ENCODE measurements around the gene MT3. TPM values are rescaled to one million over a fixed set of nuclear protein-coding genes. Genes with fewer than 3 reads are reported as not detected.

The MT3 gene
- total and polyA plus RNA-seq, 5 donors from 2014 or later, result 1.2 TPM; not detected in 4

DNA sequence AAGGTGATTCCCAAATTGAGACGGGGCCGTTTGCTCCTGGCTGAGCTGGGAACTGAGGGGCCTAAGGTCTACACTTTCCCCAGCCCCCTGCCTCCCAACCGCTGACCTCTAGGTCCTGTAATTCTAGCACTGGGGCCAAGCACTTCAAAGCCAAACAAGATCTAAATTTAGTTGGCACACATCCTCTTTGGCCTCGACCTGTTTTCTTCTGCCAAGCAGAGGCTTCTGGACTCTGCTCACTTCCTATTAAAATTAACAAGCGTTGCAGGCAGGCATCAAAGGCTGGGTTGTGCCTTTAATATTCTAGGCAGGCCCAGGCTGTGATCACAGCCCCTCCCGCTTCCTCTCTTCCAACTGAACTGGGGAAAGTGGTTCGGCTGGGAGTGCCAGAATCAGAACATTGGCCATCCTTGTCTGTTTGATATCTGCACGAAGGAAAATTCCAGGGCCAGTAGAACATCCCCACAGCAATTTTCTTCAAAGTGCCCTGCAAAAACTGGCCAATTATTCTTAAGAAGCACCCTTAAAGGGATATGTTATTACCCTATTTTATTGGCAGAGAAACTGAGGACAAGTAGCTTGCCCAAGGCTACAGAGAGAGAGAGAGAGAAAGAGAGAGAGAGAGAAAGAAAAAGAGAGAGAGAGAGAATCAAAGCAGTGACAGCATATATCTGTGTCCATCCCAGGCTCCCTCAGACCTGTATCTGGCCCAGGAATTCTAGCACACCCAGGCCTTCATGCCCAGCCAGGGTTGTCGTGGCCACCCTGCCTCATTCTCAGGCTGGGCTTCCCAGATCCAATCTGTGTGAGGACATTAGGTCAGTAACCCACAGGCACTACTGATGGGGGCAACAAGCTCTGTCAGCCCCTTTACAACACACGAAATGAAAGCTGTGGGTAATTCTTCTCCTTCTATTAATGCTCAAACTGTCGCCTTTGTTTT lies 37.3 kb upstream of the MT3 start:
- no peak overlapping the region for H3K27ac Mint-ChIP-seq
- Histone ChIP-seq H3K36me3 (ENCODE audit: control insufficient read depth, insufficient read depth, low read length) (no peaks in the 10 kb centered on the region), H3K27ac (ENCODE audit: insufficient read depth, low read length, poor library complexity, severe bottlenecking) (no peak overlapping the region), H3K9me3 (ENCODE audit: control insufficient read depth in 2 of 2, low read length in 2 of 2) (no peaks in the 10 kb centered on the region), H3K4me1 (ENCODE audit: control insufficient read depth, insufficient read depth, low read length, poor library complexity, severe bottlenecking) (peaks cover 7% of the 10 kb centered on the region), H3K4me3 (ENCODE audit: low read depth, low read length) (no peak overlapping the region), H3K27me3 (ENCODE audit: control insufficient read depth, insufficient read depth, low read length) (no peaks in the 10 kb centered on the region)
- no peaks in the 10 kb centered on the region for H3K36me3 Mint-ChIP-seq
- no peaks in the 10 kb centered on the region for H3K9me3 Mint-ChIP-seq
- ATAC-seq (ENCODE audit: low read depth in 2 of 2) (no peak), DNase-seq (no peak)
- H3K4me3 Mint-ChIP-seq, result no peak overlapping the region
- peaks cover 47% of the 10 kb centered on the region for H3K27me3 Mint-ChIP-seq
- peaks cover 6 to 16% (median 9%) of the 10 kb centered on the region in 4 donors for H3K4me1 Mint-ChIP-seq

DNA sequence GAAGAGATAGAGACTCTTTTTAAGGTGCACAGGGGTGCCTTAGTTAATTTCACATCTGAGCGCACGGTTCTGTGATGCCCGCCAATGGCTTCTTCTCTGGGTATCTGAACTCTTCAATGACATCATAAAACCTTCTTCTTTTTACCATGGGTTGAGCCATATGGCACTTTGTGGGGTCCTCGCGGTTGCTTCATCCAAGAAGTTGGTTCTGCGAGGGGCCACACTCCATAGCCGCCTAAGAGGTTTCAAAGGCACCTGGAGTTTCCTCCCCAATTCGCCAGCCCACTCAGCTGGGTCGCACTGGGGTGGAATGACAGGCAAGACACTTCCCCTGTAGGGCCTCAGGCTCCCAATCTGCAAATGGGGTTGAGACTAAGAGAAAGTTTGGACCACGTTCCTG lies 34.9 kb upstream of the MT3 start:
- Histone ChIP-seq H3K4me3 (ENCODE audit: low read depth, low read length) (no peak overlapping the region), H3K27me3 (ENCODE audit: control insufficient read depth, insufficient read depth, low read length) (peaks cover 3% of the 10 kb centered on the region), H3K36me3 (ENCODE audit: control insufficient read depth, insufficient read depth, low read length) (no peaks in the 10 kb centered on the region), H3K9me3 (ENCODE audit: control insufficient read depth in 2 of 2, low read length in 2 of 2) (no peaks in the 10 kb centered on the region), H3K27ac (ENCODE audit: insufficient read depth, low read length, poor library complexity, severe bottlenecking) (no peak overlapping the region), H3K4me1 (ENCODE audit: control insufficient read depth, insufficient read depth, low read length, poor library complexity, severe bottlenecking) (no peaks in the 10 kb centered on the region)
- Mint-ChIP-seq H3K27me3 (peaks cover 49% of the 10 kb centered on the region), H3K4me1 (no peaks in the 10 kb centered on the region), H3K27ac (no peak overlapping the region), H3K9me3 (no peaks in the 10 kb centered on the region), H3K4me3 (no peak overlapping the region), H3K36me3 (no peaks in the 10 kb centered on the region)
- DNase-seq (no peak), ATAC-seq (ENCODE audit: low read depth in 2 of 2) (no peak)

DNA sequence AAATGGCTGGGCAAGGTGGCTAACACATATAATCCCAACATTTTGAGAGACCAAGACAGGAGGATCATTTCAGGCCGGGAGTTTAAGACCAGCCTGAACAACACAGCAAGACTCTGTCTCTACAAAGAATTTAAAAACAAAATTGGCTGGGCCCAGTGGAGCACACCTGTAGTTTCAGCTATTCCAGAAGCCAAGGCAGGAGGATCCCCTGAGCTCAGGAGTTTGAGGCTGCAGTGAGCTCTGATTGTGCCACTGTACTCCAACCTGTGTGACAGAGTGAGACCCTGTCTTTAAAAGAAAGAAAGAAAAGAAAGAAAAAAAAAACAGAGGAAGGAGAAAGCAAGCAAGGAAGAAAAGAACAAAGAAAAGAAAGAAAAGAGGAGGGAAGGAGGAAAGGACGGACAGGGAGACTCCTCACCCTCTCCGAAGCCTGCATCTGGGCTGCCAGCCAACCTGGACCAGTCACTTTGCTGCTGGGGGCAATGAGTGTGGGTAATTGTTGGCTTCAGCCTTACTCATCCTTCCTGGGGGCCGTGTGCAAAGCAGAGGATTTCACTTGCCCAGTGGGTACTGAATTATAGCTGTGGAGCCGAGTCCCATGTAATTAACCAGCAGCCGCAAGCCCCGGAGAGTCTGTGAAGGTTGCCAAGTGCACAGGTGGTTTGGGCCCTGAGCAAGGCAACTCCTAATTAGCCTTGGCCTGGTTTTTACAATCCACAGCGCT lies 31.1 kb upstream of the MT3 start:
- ATAC-seq (ENCODE audit: low read depth in 2 of 2) (no peak), DNase-seq (no peak)
- H3K27ac Mint-ChIP-seq, result no peak overlapping the region
- no peak overlapping the region for H3K4me3 Mint-ChIP-seq
- no peak overlapping the region for H3K4me3 ChIP-seq (ENCODE audit: low read depth, low read length)
- peaks cover 0 to 3% (median 0%) of the 10 kb centered on the region in 4 donors for H3K4me1 Mint-ChIP-seq
- no peaks in the 10 kb centered on the region for H3K36me3 Mint-ChIP-seq
- H3K27me3 ChIP-seq (ENCODE audit: control insufficient read depth, insufficient read depth, low read length), result peaks cover 3% of the 10 kb centered on the region
- no peaks in the 10 kb centered on the region for H3K4me1 ChIP-seq (ENCODE audit: control insufficient read depth, insufficient read depth, low read length, poor library complexity, severe bottlenecking)
- peaks cover 43% of the 10 kb centered on the region for H3K27me3 Mint-ChIP-seq
- H3K9me3 Mint-ChIP-seq, result no peaks in the 10 kb centered on the region
- no peaks in the 10 kb centered on the region for H3K36me3 ChIP-seq (ENCODE audit: control insufficient read depth, insufficient read depth, low read length)
- H3K9me3 ChIP-seq (ENCODE audit: control insufficient read depth in 2 of 2, low read length in 2 of 2), result no peaks in the 10 kb centered on the region
- no peak overlapping the region for H3K27ac ChIP-seq (ENCODE audit: insufficient read depth, low read length, poor library complexity, severe bottlenecking)

DNA sequence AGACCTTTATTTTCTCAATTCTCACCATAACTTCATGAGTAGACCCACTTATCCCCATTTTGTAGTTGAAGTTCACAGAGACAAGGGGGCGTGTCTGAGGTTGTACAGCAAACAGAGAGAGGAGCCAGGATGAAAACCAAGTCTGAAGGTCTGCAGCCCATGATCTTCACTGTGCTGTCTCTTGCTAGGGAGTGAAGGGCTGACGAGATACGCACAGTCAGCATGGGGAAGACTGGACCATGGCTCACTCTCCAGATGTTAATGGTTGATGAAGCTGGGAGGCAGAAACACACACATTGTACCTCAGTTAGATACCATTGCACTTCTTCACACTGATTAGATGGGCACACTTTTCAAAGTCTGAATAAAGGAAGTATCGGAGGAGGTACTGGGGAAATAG lies 30.2 kb upstream of the MT3 start:
- H3K9me3 ChIP-seq (ENCODE audit: control insufficient read depth in 2 of 2, low read length in 2 of 2), result no peaks in the 10 kb centered on the region
- Mint-ChIP-seq H3K36me3 (no peaks in the 10 kb centered on the region), H3K4me3 (no peak overlapping the region), H3K4me1 (peaks cover 0 to 3% (median 0%) of the 10 kb centered on the region in 4 donors), H3K9me3 (no peaks in the 10 kb centered on the region), H3K27me3 (peaks cover 43% of the 10 kb centered on the region), H3K27ac (no peak overlapping the region)
- H3K36me3 ChIP-seq (ENCODE audit: control insufficient read depth, insufficient read depth, low read length), result no peaks in the 10 kb centered on the region
- H3K4me3 ChIP-seq (ENCODE audit: low read depth, low read length), result no peak overlapping the region
- no peaks in the 10 kb centered on the region for H3K4me1 ChIP-seq (ENCODE audit: control insufficient read depth, insufficient read depth, low read length, poor library complexity, severe bottlenecking)
- DNase-seq, result no peak
- ATAC-seq (ENCODE audit: low read depth in 2 of 2), result no peak
- peaks cover 3% of the 10 kb centered on the region for H3K27me3 ChIP-seq (ENCODE audit: control insufficient read depth, insufficient read depth, low read length)
- no peak overlapping the region for H3K27ac ChIP-seq (ENCODE audit: insufficient read depth, low read length, poor library complexity, severe bottlenecking)

DNA sequence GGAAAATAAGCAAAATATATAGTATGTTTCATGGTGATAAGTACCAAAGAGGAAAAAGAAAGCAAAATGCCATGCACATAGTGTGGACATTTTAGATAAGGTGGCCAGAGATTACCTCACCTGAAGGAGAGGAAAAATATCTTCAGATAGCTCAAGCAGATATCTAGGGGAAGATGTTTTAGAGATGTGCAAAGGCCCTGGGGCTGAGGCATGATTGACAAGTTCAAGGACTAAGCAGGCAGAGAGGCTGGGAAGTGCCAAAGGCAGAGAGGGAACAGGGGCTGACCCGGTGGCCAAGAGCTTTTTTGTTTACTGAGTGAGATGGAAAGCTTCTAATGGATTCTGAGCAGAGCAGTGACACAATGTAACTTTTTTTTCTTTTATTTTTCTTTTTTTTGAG lies 28.9 kb upstream of the MT3 start:
- H3K4me3 ChIP-seq (ENCODE audit: low read depth, low read length), result no peak overlapping the region
- Mint-ChIP-seq H3K27me3 (peaks cover 38% of the 10 kb centered on the region), H3K4me3 (no peak overlapping the region), H3K9me3 (no peaks in the 10 kb centered on the region), H3K36me3 (no peaks in the 10 kb centered on the region), H3K27ac (peak overlapping the region in 1 of 3 donors; percentile 12), H3K4me1 (peaks cover 0 to 3% (median 0%) of the 10 kb centered on the region in 4 donors)
- ATAC-seq (ENCODE audit: low read depth in 2 of 2) (no peak), DNase-seq (no peak)
- H3K9me3 ChIP-seq (ENCODE audit: control insufficient read depth in 2 of 2, low read length in 2 of 2), result no peaks in the 10 kb centered on the region
- no peaks in the 10 kb centered on the region for H3K4me1 ChIP-seq (ENCODE audit: control insufficient read depth, insufficient read depth, low read length, poor library complexity, severe bottlenecking)
- peaks cover 3% of the 10 kb centered on the region for H3K27me3 ChIP-seq (ENCODE audit: control insufficient read depth, insufficient read depth, low read length)
- no peaks in the 10 kb centered on the region for H3K36me3 ChIP-seq (ENCODE audit: control insufficient read depth, insufficient read depth, low read length)
- H3K27ac ChIP-seq (ENCODE audit: insufficient read depth, low read length, poor library complexity, severe bottlenecking), result no peak overlapping the region

DNA sequence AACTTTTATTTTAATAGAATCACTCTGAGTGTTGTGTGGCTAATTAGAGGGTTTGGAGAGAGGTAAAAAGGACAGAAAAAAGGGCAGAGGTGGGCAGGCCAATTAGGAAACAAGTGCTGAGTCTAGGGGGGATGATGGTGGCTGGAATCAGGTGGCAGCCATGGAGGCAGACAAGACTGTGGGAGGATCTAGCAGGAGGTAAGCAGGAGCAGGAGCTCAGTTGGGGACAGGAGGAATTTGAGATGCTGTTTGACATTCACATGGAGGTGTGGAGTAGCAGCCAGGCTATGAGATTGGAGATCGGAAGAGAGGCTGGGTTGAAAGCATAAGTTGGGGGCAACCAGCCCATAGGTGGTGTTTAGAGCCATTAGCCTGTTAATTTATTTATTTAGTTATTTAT lies 28.2 kb upstream of the MT3 start:
- no peak overlapping the region for H3K27ac ChIP-seq (ENCODE audit: insufficient read depth, low read length, poor library complexity, severe bottlenecking)
- peaks cover 3% of the 10 kb centered on the region for H3K27me3 ChIP-seq (ENCODE audit: control insufficient read depth, insufficient read depth, low read length)
- no peaks in the 10 kb centered on the region for H3K9me3 Mint-ChIP-seq
- H3K4me1 Mint-ChIP-seq, result peaks cover 0 to 4% (median 1%) of the 10 kb centered on the region in 4 donors
- ATAC-seq (ENCODE audit: low read depth in 2 of 2) (no peak), DNase-seq (no peak)
- no peaks in the 10 kb centered on the region for H3K36me3 ChIP-seq (ENCODE audit: control insufficient read depth, insufficient read depth, low read length)
- no peaks in the 10 kb centered on the region for H3K4me1 ChIP-seq (ENCODE audit: control insufficient read depth, insufficient read depth, low read length, poor library complexity, severe bottlenecking)
- H3K9me3 ChIP-seq (ENCODE audit: control insufficient read depth in 2 of 2, low read length in 2 of 2), result no peaks in the 10 kb centered on the region
- no peak overlapping the region for H3K4me3 ChIP-seq (ENCODE audit: low read depth, low read length)
- H3K27me3 Mint-ChIP-seq, result peaks cover 38% of the 10 kb centered on the region
- peak overlapping the region in 2 of 3 donors; percentile 12 to 13 for H3K27ac Mint-ChIP-seq
- H3K36me3 Mint-ChIP-seq, result no peaks in the 10 kb centered on the region
- H3K4me3 Mint-ChIP-seq, result no peak overlapping the region

DNA sequence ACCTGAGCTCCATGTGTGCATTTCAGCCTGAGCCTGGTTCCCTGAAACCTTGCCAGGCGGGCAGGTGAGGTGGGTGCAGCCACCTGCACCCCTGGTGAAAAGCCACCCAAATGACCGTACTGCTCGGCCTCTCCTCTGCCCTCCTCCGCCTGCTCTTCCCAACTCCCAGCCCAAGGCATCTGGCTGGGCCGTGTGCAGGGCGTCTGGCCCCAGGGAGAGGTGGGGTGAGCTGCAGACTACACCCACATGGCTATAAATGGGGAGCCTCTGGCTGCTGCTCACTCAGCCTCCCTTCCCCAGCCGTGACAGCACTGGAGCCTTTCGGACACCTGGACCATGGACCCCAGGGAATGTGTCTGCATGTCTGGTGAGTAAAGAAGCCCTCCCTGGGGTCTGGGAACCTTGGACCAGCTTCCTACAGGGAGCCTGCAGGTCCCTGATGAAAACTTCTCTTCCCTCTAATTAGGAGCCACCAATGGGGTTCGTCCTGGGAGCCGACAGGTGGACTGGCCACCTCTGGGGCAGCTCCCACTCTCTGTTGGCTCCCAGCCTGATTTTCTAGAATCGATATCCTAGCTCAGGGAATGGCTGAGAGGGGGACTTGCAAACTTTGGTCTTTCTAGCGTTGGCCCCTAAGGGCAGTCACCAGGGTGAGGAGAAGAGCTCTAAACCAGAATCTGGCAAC lies 24.4 kb upstream of the MT3 start, which contains the start of gene MT4:
Gene MT4, plus strand, starts transcription at position 281 of the 685 bp plus-strand sequence. Its CDS starts 56 bp downstream, at position 337.
- DNase-seq (no peak), ATAC-seq (ENCODE audit: low read depth in 2 of 2) (no peak)
- Mint-ChIP-seq H3K9me3 (no peaks in the 10 kb centered on the region), H3K27me3 (peaks cover 32% of the 10 kb centered on the region), H3K4me3 (no peak within 1 kb of the TSS), H3K27ac (no peak within 1 kb of the TSS), H3K36me3 (no peaks in the 10 kb centered on the region), H3K4me1 (peaks cover 0 to 7% (median 3%) of the 10 kb centered on the region in 4 donors)
- no peaks in the 10 kb centered on the region for H3K27me3 ChIP-seq (ENCODE audit: control insufficient read depth, insufficient read depth, low read length)
- H3K9me3 ChIP-seq (ENCODE audit: control insufficient read depth in 2 of 2, low read length in 2 of 2), result no peaks in the 10 kb centered on the region
- H3K4me1 ChIP-seq (ENCODE audit: control insufficient read depth, insufficient read depth, low read length, poor library complexity, severe bottlenecking), result no peaks in the 10 kb centered on the region
- H3K27ac ChIP-seq (ENCODE audit: insufficient read depth, low read length, poor library complexity, severe bottlenecking), result no peak within 1 kb of the TSS
- no peak within 1 kb of the TSS for H3K4me3 ChIP-seq (ENCODE audit: low read depth, low read length)
- H3K36me3 ChIP-seq (ENCODE audit: control insufficient read depth, insufficient read depth, low read length), result no peaks in the 10 kb centered on the region

Data from CD4-positive, CD25-positive, alpha-beta regulatory T cell (primary cell).